Neuron (in vitro differentiated cells): Measurements from ENCODE around the gene MRPL33.

Experiments
- H2AFZ ChIP-seq: one replicate; pipeline ENCODE4 v1.6.1; 2013; ENCODE audit warnings: low read depth, mild to moderate bottlenecking, inconsistent platforms, low read length, moderate library complexity
- H3K27me3 ChIP-seq: one replicate; pipeline ENCODE4 v1.6.1; 2013; ENCODE audit warnings: low read length; ENCODE audit not compliant: insufficient read depth
- H3K36me3 ChIP-seq: one replicate; pipeline ENCODE4 v1.6.1; 2013; ENCODE audit warnings: low read length; ENCODE audit not compliant: insufficient read depth
- H3K4me1 ChIP-seq: one replicate; pipeline ENCODE4 v1.6.1; 2013; ENCODE audit warnings: low read length; ENCODE audit not compliant: insufficient read depth
- H3K4me3 ChIP-seq: 2 replicates; pipeline ENCODE4 v1.5.1; 2013; ENCODE audit warnings: mild to moderate bottlenecking, low read length, moderate library complexity
- H3K9me3 ChIP-seq: one replicate; pipeline ENCODE4 v1.6.1; 2013; ENCODE audit warnings: low read length

Gene MRPL33

GRCh38 chr2:27772804-27773203, 1.3 kb downstream of the MRPL33 start:
- peak overlapping the region; percentile 87 for H3K4me3 ChIP-seq
- peaks cover 4% of the 10 kb centered on the region for H3K27me3 ChIP-seq
- no peak overlapping the region for H2AFZ ChIP-seq
- H3K4me1 ChIP-seq: peaks cover 17% of the 10 kb centered on the region
- H3K9me3 ChIP-seq: no peaks in the 10 kb centered on the region
- peaks cover 17% of the 10 kb centered on the region for H3K36me3 ChIP-seq

DNA sequence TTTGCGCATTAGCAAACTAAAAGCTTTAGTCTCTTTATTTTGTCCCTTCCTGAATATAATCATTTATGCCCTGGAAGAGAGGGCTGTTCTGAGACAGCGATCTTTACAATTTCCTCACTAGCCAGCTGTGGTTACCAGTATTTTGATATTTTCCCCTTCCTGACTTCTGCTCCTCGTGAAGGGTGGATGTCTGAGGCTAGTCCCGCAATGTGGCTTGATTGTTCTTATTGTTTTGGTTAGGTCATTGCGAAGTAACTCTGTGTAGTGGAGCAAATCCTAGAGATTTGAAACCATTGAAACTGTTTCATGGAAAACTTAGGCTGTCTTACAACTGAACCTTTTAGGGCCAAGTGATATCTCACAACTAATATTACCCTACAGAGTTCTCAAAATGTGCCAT, 2.4 kb downstream of the MRPL33 start:
- Histone ChIP-seq H3K4me1 (peaks cover 19% of the 10 kb centered on the region), H3K4me3 (no peak overlapping the region), H3K36me3 (peaks cover 17% of the 10 kb centered on the region), H3K27me3 (no peaks in the 10 kb centered on the region), H2AFZ (no peak overlapping the region), H3K9me3 (no peaks in the 10 kb centered on the region)

- Histone ChIP-seq H3K9me3 (no peaks in the 10 kb centered on the region), H3K27me3 (no peaks in the 10 kb centered on the region), H3K4me1 (peaks cover 32% of the 10 kb centered on the region), H2AFZ (no peak overlapping the region), H3K36me3 (peaks cover 23% of the 10 kb centered on the region), H3K4me3 (no peak overlapping the region)
These were observed 4.6 kb downstream of the MRPL33 start for GRCh38 chr2:27776097-27776496.

- no peaks in the 10 kb centered on the region for H3K9me3 ChIP-seq
- no peak overlapping the region for H3K4me3 ChIP-seq
- H3K4me1 ChIP-seq: peaks cover 32% of the 10 kb centered on the region
- no peak overlapping the region for H2AFZ ChIP-seq
- H3K36me3 ChIP-seq: peaks cover 23% of the 10 kb centered on the region
- no peaks in the 10 kb centered on the region for H3K27me3 ChIP-seq
These were observed 5.2 kb downstream of the MRPL33 start for GRCh38 chr2:27776696-27777095.

GRCh38 chr2:27779417-27780055, 8.0 kb downstream of the MRPL33 start:
- no peaks in the 10 kb centered on the region for H3K9me3 ChIP-seq
- H3K4me3 ChIP-seq: no peak overlapping the region
- H2AFZ ChIP-seq: no peak overlapping the region
- H3K36me3 ChIP-seq: peaks cover 17% of the 10 kb centered on the region
- H3K27me3 ChIP-seq: no peaks in the 10 kb centered on the region
- peaks cover 15% of the 10 kb centered on the region for H3K4me1 ChIP-seq

DNA sequence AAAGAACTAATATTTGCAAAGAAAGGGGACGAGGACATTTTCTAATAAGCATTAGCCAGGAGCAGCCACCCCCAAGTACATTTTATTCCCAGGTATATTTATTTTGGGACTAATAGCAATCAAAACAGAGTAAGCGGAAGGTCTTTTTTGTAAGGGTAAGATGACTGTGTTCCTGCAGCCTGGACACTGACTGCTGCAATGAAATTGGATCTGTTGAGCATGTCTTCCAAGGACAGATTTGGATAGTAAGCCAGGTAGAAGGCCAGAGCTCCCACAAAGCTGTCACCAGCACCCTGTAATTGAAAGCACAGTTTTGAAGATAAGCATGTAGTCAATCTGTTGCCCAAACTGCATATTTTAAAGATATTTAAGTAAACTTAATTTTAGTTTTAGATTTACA, 10.0 kb downstream of the MRPL33 start:
- Histone ChIP-seq H3K4me1 (peaks cover 15% of the 10 kb centered on the region), H3K36me3 (peaks cover 5% of the 10 kb centered on the region), H3K4me3 (no peak overlapping the region), H3K27me3 (no peaks in the 10 kb centered on the region), H3K9me3 (no peaks in the 10 kb centered on the region), H2AFZ (no peak overlapping the region)

GRCh38 chr2:27782701-27783100, 11.2 kb downstream of the MRPL33 start:
- no peaks in the 10 kb centered on the region for H3K9me3 ChIP-seq
- no peak overlapping the region for H3K4me3 ChIP-seq
- H3K27me3 ChIP-seq: no peaks in the 10 kb centered on the region
- peaks cover 5% of the 10 kb centered on the region for H3K36me3 ChIP-seq
- peaks cover 15% of the 10 kb centered on the region for H3K4me1 ChIP-seq
- no peak overlapping the region for H2AFZ ChIP-seq

DNA sequence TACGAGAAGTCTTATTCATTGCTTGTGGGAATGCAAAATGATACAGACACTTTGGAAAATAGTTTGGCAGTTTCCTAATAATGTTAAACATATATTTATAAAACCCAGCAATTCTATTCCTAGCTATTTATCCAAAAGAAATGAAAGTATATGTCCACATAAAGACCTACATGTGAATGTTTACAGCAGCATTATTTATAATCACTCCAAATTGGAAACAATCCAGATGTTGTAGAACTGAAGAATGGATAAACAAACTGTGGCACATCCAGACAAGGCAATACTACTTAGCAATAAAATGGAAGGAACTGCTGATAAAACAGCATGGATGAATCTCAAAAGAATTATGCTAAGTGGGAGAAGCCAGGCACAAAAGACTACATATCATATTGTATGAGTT, 19.3 kb downstream of the MRPL33 start:
- H3K4me3 ChIP-seq: no peak overlapping the region
- H3K36me3 ChIP-seq: no peaks in the 10 kb centered on the region
- no peak overlapping the region for H2AFZ ChIP-seq
- peaks cover 3% of the 10 kb centered on the region for H3K9me3 ChIP-seq
- H3K27me3 ChIP-seq: no peaks in the 10 kb centered on the region
- H3K4me1 ChIP-seq: peaks cover 11% of the 10 kb centered on the region

- Histone ChIP-seq H3K36me3 (no peaks in the 10 kb centered on the region), H2AFZ (no peak overlapping the region), H3K9me3 (peaks cover 3% of the 10 kb centered on the region), H3K4me3 (no peak overlapping the region), H3K27me3 (no peaks in the 10 kb centered on the region), H3K4me1 (peaks cover 24% of the 10 kb centered on the region)
These were observed 21.2 kb downstream of the MRPL33 start for GRCh38 chr2:27792759-27793158.

DNA sequence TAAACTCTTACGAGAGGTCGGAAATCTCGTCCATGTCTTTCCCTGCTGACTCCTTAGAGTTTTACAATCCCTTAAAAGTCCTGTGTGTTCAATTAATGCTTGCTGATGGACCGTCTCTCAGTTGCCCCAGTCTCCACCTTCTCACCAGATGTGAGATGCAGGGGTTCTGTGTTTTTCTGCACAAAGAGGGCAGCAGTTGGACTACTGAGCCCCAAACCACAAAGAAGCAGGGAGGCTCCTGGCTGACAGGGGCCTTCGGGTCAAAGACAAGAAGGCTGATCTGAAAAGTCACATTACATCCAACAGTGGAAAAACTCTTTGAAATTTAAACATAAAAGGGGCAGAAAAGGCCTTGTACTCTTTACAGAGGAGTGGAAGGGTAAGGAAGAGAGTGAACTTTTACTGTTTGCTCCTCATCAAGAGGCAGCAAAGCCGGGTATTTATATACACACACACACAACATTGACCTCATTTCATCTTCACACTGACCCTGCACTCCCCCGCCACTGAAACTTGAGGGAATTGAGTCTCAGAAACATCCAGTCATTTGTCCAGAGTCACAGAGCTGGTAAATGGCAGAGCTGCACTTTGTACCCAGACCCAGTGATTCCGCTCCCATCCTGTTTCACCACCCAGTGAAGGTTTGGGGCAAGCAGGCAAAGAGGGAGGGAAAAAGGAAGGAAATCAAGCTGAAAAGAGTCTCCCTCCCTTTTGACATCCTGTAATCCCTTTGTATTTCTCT, 23.7 kb downstream of the MRPL33 start:
- Histone ChIP-seq H2AFZ (peak overlapping the region; percentile 48), H3K9me3 (no peaks in the 10 kb centered on the region)

DNA sequence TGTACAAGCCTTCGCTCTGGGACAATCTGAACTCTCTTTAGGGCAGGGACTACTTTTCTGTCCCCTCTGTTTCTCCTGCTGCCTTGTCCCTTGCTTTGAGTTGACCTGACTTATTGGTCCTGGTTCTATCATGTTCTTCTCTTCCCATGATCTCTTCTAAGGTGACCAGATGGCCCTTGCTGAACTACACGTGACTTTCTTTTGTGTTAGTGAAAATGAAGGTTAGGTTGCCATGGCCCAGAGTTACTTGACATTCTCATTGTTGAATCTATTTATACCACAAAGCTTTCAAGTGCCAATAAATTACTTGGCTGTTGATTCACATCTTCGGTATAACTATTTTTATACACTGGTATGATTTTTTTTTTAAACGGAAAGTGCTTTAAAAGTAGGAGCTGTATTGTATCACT, 24.4 kb downstream of the MRPL33 start:
- Histone ChIP-seq H3K4me3 (no peak overlapping the region), H3K27me3 (no peaks in the 10 kb centered on the region), H2AFZ (peak overlapping the region; percentile 48), H3K36me3 (no peaks in the 10 kb centered on the region), H3K9me3 (no peaks in the 10 kb centered on the region), H3K4me1 (peaks cover 41% of the 10 kb centered on the region)

More for the DNA sequence above, 23.7 kb downstream of the MRPL33 start:
- no peak overlapping the region for H3K4me3 ChIP-seq
- no peaks in the 10 kb centered on the region for H3K36me3 ChIP-seq
- peaks cover 40% of the 10 kb centered on the region for H3K4me1 ChIP-seq
- no peaks in the 10 kb centered on the region for H3K27me3 ChIP-seq

- Histone ChIP-seq H3K9me3 (no peaks in the 10 kb centered on the region), H3K4me1 (peaks cover 41% of the 10 kb centered on the region), H3K27me3 (no peaks in the 10 kb centered on the region), H3K4me3 (no peak overlapping the region), H3K36me3 (no peaks in the 10 kb centered on the region), H2AFZ (no peak overlapping the region)
These were observed 25.6 kb downstream of the MRPL33 start for GRCh38 chr2:27796791-27797765.

DNA sequence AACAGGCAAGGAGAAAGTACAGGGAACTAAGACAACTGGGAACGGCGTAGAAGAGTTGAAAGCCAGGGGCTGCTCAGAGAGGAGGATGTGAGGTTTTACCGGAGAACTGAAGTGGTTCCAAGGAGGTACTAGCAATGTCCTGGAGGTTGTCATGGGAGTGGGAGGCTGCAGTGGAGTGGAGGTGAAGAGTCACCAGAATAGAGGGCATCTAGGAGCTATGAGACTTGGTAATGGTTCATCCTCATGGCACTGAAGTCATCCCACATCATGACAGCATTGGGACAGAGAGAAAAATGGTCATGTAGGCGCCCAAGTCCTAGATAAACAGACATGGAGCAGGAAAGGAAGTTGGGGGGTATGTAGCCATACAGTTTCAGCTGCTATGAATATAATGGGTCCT, 26.3 kb downstream of the MRPL33 start:
- Histone ChIP-seq H3K4me3 (no peak overlapping the region), H2AFZ (no peak overlapping the region), H3K4me1 (peaks cover 41% of the 10 kb centered on the region), H3K9me3 (no peaks in the 10 kb centered on the region), H3K36me3 (no peaks in the 10 kb centered on the region), H3K27me3 (no peaks in the 10 kb centered on the region)
